HG02981 (cell line): ENCODE results near the gene KLF3.

Source experiments
- ATAC-seq: cut with Tn5 transposase; IDR thresholded peaks from one replicate; pipeline ENCODE4 v1.9.1; 2021; ENCODE audit warnings: mild to moderate bottlenecking, moderate library complexity; ENCODE audit not compliant: unreplicated experiment

KLF3 gene

DNA sequence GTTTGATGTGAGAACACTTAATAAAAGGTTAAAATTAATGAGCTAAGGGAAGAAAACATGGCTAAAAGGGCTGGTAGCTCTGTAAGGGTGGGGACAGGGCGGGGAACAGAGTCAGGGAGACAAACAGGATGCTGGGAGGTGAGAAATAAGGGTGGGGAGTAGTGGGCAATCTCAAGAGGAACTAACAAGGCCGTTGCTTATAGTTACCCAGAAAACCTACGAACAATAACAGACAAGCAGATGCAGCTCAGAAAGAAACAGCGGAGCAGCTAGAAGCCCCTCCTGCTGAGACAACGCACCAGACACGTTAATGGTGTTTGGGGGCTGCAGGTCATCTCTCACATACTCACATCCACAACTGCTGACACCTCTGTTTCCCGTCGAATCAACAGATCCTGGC is 9.7 kb upstream of the KLF3 start:
- ATAC-seq = no peak

DNA sequence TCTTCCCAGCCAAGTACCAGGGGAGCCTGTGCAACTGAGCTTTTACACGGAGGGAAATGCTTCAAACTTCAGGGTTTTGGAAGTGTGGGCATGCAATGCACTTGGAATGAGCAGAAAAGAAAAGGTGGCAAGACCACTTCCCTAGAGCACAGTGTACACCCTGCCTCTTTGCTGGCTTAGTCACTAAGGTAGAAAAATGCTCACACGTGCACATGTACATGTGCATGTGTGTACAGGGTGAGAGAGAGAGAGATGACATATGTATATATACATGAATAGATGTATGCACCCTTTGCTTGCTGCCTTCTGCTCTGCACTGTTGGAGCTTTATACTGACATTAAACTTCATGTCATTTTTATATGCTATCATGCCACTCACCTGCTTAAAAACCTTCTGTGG is 7.9 kb upstream of the KLF3 start:
- no peak for ATAC-seq

DNA sequence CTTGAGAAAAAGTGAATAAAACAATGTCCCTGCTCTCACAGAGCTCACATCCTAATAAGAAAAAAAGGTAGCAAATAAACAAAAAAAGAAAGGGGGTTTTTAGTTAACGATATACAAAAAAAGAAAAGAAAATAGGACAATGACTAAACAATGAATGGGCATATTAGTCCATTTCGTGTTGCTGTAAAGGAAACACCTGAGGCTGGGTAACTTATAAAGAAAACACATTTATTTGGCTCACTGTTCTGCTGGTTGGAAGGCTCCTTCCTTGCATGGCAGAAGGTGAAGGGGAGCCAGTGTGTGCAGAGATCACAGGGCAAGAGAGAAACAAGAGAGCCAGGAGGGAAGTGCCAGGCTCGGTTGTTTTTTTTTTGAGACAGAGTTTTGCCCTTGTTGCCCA is 4.7 kb upstream of the KLF3 start:
- no peak for ATAC-seq

GRCh38 chr4:38660838-38661237 is 3.2 kb upstream of the KLF3 start:
- ATAC-seq = no peak

DNA sequence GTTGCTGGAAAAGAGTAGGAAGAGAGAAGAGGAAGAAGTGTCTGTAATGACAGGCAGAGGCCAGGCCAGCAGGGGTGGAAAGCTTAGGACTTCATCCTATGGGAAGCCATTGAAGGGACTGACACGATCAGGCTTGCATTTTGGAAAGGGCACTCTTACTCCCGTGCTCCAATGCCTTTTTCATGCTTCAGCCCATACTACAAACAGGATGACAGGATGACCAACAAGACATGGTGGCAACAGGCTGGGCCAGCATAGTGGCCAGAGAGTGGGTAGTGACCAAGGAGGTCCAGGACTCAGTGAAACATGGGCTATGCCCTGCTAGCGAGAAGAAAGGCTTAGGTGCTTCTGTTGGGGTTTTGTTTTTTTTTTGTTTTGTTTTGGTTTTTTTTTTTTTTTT is 2.6 kb upstream of the KLF3 start:
- ATAC-seq = no peak

DNA sequence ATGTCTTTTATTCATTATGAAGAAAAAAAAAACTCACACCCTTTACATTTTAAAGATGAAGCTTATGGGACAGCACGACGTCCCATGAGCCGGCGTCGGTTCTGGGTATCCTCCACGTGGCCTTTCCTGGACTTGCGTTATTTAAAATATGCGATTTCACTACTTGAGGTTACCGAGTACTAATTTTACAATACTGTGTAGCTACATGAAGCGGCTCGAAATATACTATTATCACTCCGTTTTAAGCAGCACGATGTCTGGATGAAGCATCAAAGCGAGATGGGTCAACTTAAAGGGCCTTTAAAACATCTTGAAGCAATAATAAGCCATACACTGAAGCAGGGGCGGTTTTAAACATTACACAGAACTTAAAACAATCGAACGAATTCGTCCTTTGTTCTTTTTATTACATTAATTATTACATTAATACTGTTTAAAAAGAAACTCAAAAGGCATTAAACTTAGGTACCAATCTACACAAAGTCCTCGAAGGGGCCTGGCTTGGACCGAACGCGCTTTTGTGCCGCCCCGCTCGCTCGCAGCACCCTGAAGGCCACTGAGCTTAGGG is 1.4 kb upstream of the KLF3 start:
- ATAC-seq = no peak

DNA sequence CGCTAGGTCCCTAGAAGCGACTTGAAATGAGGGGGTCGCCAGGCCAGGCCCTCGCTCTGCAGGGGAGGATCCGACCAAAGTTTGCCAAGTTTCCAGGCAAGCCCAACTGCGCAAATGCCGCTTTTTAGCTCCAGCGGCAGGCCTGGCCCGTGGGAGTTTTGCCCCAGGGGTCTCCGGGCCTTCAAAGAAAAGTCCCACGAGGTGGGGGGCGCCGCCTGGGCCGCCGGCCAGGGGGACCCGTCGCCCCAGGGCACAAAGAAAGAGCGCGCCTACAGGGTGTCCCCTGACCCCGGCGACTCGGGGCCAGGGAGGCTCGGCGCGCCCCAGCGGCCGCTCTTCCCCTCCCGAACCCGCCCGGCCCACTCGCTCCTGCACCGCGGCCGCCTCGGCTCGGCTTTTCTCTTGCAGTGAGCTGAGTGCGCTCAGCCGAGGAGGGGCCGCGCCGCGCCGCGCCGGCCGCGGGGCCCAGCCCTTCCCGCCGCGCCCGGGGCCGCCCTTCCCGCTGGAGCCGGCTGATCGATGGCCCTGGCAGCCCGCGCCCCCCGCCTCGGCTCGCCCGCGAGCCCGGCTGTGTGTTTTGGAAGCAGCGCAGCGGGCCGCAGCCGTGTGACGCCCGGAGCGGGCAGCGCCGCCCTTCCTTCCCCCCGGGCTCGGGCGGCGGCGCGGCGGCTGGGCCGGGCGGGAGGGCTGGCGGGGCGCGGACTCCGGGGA is 754 bp upstream of the KLF3 start:
- peak; percentile 37 for ATAC-seq

DNA sequence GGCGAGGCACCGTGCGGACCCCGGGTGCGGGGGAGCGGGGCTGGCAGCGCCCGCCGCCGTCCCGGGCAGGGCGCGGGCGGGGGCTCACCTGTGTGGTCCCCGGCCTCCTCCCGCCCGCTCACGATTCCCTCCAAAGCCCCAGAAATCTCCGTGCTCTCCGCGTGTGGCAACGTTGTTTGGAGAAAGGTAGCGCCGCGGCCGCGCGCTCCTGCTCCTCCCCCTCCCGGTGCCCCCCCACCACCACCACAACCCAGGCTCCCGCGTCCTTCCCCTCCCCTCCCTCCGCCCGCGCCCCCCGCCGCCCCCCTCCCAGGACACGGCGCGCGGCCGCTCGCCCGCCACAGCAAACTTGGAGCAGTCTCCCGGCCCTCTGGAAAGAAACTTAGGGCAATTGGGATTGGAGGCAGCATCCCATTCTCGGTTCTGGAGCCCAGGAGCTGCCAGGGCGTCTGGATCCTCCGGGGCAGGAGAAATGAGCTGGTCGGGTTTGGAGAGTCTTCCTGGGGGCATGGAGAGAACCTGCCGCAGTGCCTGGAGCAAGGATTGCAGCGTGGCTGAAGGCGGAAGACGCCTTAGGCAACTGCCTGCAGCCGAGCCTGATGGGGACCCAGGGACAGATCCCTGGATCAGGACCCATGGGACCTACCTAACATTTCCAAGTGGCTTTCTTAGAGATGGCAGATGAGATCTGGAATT is 855 bp downstream of the KLF3 start:
- ATAC-seq = no peak

DNA sequence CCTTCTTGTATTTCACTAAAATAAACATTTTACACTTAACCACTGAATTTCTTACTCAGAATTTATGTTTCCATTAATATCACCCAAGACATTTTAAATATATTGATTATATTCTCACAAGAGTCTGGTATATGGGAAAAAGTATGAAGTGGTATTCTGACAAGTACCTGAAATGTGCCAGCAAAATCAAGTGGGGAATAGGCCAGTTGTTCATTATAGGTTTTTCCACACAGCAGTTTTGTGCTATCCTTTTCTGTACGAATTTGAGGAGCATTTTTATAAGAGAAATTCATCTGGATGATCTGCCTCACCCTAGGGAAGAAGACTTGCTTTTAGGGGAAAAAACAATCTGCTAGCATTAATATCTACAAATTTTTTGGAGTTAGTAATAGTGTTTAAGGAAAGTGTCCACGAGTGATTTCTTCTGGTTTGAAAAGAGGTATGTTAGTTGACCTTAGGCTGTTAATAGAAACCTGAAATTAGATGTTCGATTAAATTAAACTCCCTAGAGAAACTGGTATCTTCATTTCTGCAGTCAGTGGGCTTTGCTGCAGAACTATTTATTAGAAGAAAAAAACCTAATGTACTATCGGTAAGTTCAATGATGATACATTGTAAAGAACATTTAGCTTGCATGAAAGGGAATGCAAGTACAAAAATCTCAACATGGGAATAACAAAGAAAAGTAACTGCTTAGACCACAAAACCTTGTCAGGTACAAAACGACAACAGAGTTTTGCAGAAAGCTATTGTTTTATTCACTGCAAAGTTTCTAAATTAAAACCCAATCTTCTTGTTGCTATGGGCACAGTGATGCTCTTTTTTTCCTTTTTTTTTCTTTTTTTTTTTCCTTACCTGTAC is 1.8 kb downstream of the KLF3 start:
- ATAC-seq = no peak

GRCh38 chr4:38666766-38667084 is 2.7 kb downstream of the KLF3 start:
- ATAC-seq = no peak

DNA sequence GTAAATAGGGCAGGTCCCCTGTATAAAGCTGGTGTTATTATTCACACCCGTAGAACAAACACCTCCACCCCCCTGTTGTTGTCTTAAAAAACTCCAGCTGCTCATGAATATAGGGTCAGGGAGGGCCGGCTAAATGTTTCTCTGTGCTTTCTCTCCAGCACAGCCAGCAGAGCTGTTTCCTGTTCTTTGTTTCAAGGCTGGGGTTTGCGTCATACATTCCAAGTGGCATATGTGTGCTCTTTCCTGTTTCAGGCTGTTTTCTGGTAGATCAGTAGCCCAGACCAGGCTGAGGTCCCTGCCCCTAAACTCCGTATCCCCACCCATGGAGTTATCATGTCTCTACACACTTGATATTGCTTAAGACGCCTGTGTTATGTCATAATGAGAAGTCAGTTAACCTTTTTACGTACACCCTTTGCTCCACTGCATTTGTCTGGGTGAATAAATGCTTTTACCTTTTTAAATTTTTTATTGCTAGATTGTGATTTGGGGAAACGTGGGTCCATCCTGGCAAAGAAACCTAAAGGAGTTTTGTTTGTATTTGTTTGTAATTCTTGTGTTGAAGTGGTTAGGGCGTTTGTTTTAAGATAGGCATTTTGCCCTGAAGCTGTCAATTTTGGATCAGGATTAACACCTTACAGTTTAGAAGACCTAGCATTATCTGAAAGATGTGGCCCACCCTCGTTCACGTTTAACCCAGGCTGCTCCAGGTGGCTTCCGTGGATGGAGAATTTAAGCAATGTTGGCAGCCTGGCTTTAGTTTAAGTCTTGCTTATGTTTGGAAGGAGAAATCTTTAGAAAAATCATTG is 3.3 kb downstream of the KLF3 start:
- ATAC-seq = no peak

DNA sequence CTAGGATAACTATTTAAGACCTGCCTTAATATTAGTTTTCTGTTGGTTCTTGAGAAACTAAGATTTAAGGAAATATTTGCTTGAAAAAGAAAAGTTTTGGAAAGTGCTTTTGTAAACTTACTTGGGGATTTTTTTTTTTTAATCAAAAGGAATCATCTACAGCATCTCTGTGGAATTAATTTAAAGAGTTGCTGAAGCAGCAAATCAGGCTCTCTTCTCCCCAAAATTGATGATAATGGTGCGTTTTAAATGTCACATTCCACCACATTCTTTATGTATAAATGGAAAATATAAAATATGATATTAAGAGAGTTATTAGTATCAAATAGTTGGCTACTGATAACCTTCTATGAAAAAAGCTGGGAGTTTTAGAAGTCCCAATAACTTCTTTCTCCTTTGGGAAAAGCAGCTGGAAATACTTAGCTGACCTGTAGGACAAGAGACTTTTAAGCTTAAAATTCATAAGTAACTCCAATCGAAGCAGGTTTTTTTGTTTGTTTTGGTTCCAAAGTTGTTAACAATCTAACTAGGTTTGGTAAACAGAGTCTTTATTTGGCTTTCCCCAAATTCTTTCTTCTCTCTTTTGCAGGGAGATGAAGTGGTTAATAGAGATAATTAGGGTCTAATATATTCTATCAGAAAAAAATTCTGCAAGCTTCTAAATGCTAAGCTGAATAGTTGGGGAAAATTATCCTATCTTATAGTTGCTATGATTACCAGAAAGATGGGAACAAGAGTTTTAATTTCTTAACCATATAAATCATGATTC is 4.4 kb downstream of the KLF3 start:
- no peak for ATAC-seq

DNA sequence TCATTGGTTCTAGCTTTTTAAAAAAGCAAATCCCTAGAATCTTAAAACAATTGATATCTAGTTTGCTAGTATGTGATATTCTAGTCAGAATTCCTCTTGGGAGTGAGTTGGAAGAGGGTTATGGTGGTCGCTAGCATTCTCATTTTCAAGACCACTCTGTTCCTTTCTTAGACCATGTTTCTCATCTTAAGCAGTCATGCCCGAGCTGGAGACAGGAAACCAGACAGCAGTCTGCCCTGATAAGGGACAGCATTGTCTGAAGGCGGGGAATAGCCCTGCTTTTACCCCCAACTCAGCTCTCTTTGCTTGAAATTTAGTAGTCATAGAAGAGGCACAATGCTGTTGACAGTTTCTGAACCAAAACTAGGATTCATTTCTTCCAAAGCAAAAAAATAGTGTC is 5.2 kb downstream of the KLF3 start:
- no peak for ATAC-seq

DNA sequence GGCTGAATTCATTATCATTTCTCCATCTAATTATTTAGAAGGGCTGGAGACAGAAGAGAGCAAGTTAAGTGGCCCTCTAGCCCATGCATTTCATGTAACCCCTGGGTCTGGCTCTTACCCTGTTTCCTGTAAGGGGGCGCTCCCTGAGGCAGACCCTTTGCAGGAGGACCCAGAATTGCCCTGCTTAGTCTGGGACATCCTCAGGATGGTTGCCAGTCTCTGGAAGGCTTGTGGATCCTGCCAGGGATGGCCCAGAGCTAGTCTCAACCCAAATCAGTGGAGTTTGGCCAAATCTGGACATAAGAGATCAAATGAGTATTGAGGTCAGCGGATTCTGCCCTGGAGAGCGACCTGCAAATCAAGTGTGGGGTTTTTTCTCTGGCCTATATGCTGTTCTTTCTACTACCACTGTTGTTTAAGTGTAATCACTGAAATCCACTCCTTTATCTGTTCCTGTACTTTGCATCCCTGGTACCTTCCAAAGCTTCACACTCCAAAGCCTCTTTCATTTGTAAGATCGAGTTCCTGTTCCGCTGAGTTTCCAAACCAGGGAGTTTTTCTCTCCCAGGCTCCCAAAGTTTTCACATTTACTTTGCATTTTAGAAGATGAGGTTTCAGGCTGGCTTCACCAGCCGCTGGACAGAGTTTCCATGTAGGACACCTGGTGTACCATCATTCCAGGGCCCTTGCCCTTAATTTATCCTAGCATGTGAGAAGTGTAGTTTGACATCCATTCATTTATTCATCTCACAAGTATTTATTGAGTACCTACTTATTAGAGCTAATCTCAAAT is 6.3 kb downstream of the KLF3 start:
- no peak for ATAC-seq

- ATAC-seq = no peak
These were observed 7.1 kb downstream of the KLF3 start for GRCh38 chr4:38670939-38671591.

GRCh38 chr4:38671592-38671940 is 7.6 kb downstream of the KLF3 start:
- no peak for ATAC-seq

DNA sequence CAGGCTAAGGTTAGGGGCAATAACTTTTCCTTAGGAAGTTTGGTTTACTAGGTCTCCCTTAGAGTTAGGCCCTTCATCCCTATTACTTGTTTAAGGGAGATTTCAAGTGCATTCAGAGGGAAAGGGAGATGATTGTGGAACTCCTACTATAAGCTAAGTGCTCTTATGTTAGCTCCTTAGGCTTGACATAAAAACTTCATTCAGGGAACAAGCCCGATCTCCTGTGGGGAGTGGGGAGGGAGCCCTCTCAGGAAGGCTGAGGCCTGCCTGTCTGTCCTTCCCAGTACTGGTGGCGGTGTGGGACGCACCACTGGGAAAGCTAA is 8.0 kb downstream of the KLF3 start:
- ATAC-seq = no peak

DNA sequence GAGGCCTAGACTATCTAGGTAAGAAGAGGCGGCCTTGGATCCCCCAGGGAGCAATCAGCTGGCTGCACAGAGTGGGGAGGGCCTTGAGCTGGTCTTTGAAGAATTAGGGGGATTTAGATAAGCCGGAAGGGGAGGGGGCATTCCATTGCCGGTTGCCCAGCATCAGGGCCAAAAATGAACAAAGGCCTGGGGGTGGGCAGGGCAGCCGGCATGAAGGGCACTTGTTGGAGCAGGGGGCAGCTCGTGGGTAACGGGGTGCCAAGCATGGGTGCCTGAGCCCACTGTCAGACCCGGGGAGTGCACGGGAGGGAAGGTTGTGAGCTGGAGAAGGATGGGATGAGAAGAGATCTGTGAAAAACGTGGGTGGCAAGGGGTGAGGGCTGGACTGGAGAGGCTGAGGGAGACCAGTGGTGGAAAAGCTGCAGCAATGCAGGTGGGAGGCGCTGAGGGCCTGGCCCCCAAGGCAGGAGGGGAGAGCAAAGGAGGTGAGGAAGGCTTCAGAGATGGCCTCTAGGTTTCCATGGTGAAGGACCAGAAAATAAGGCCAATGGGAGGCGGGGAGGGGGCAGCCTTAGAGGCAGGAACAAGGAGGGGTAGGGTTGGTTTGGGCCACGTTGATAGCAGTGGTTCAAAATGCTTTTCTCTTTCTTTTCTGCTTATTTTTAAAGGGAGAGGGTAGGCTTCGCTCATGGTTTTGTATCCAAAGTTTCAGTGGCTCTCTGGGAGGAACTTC is 8.6 kb downstream of the KLF3 start:
- ATAC-seq = no peak
